ENCODE results near the gene FBXO31.

FBXO31 gene

GRCh38 chr16:87286839-87287626, 96.5 kb downstream of the FBXO31 start:
- no peak for TF ChIP-seq CTCF (IDR thresholded peaks at IDR 0.05; ENCODE audit: borderline replicate concordance, insufficient read depth, low read depth, low read length)
- H3K4me3 ChIP-seq (ENCODE audit: low read depth, low read length): no peak overlapping the region

DNA sequence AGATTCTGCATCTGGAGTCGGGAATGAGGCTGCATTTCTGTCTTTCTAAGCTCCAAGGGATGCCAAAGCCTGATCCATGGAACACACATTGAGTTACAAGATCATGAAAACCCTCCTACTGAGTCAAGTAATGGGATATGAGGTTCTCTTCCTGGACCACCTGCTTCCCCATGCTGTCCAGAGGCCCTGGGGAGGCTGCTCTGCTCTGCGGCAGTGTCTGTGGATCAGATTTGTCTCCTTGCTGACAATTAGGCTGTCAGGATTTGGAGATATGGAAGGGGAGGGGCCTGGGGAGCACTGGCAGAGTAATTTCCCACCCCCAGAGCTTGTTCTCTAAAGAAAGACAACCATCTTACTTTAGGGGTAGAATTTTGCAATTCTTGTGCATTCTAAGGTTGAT, 99.4 kb downstream of the FBXO31 start:
- H3K4me3 ChIP-seq (ENCODE audit: low read depth, low read length): no peak overlapping the region
- TF ChIP-seq CTCF (IDR thresholded peaks at IDR 0.05; ENCODE audit: borderline replicate concordance, insufficient read depth, low read depth, low read length): no peak

GRCh38 chr16:87279094-87279658, 104.4 kb downstream of the FBXO31 start:
- TF ChIP-seq CTCF (IDR thresholded peaks at IDR 0.05; ENCODE audit: borderline replicate concordance, insufficient read depth, low read depth, low read length): no peak
- H3K4me3 ChIP-seq (ENCODE audit: low read depth, low read length): no peak overlapping the region

GRCh38 chr16:87278191-87279093, 105.1 kb downstream of the FBXO31 start:
- peak; percentile 83 for TF ChIP-seq CTCF (IDR thresholded peaks at IDR 0.05; ENCODE audit: borderline replicate concordance, insufficient read depth, low read depth, low read length)
- no peak overlapping the region for H3K4me3 ChIP-seq (ENCODE audit: low read depth, low read length)

Measured in GM12875 (cell line).